CD8-positive, alpha-beta memory T cell (primary cell): Measurements from ENCODE around the gene CELF2. TPM values are rescaled to one million over a fixed set of nuclear protein-coding genes. Genes with fewer than 3 reads are reported as not detected.
A peak's percentile ranks its signal among the peaks of the same experiment; 100 is the strongest.

ENCODE experiments used
- CTCF ChIA-PET: fragments of 350-600 bp; sonication (Branson Sonifier 250); formaldehyde crosslinking; loops from one replicate; lab custom pipeline; 2021; ENCODE audit warnings: antibody characterized with exemption; lab: Charles Lee
- POLR2A ChIA-PET: fragments of 350-600 bp; sonication (Branson Sonifier 250); formaldehyde crosslinking; loops from one replicate; lab custom pipeline; 2021; ENCODE audit warnings: antibody characterized with exemption; lab: Charles Lee
- DNase-seq, 5 donors: peaks; one replicate each; pipeline versions ENCODE4 v3.0.0 to v3.0.0-alpha.2; 2020 to 2022; ENCODE audit warnings: mixed read lengths in 1 of 5
- H3K27ac ChIP-seq: one replicate; pipeline ENCODE4 v1.7.0; 2013; ENCODE audit warnings: low read depth, mild to moderate bottlenecking, low read length, moderate library complexity
- H3K27me3 ChIP-seq: 2 replicates; pipeline ENCODE4 v1.7.0; 2013; ENCODE audit warnings: low read length, mild to moderate bottlenecking; ENCODE audit not compliant: insufficient read depth, poor library complexity, severe bottlenecking
- H3K36me3 ChIP-seq: 2 replicates; pipeline ENCODE4 v1.7.0; 2013; ENCODE audit warnings: mild to moderate bottlenecking, low read length, moderate library complexity; ENCODE audit not compliant: insufficient read depth
- H3K4me1 ChIP-seq: 2 replicates; pipeline ENCODE4 v1.7.0; 2013; ENCODE audit warnings: mild to moderate bottlenecking, low read length, moderate library complexity; ENCODE audit not compliant: insufficient read depth
- H3K4me3 ChIP-seq: 2 replicates; pipeline ENCODE4 v1.7.0; 2013; ENCODE audit warnings: mild to moderate bottlenecking, low read length
- H3K9me3 ChIP-seq: 2 replicates; pipeline ENCODE4 v1.7.0; 2013; ENCODE audit warnings: mild to moderate bottlenecking, low read length
- H3K27ac Mint-ChIP-seq, 8 donors: one replicate each; pipeline ENCODE4 v1.8.0; 2020 to 2021; ENCODE audit warnings: mixed read lengths in 8 of 8, mild to moderate bottlenecking in 6 of 8, inconsistent platforms in 3 of 8, moderate library complexity in 3 of 8
- H3K27me3 Mint-ChIP-seq, 2 donors: one replicate each; pipeline ENCODE4 v1.8.0; 2020 to 2021; ENCODE audit warnings: mixed read lengths in 2 of 2, mild to moderate bottlenecking in 1 of 2, moderate library complexity in 1 of 2
- H3K36me3 Mint-ChIP-seq, 3 donors: one replicate each; pipeline ENCODE4 v1.8.0; 2020 to 2021; ENCODE audit warnings: mixed read lengths in 3 of 3, inconsistent platforms in 1 of 3, mild to moderate bottlenecking in 1 of 3
- H3K4me1 Mint-ChIP-seq, 3 donors: one replicate each; pipeline ENCODE4 v1.8.0; 2020 to 2021; ENCODE audit warnings: mixed read lengths in 3 of 3, inconsistent platforms in 1 of 3, mild to moderate bottlenecking in 1 of 3
- H3K4me3 Mint-ChIP-seq, 7 donors: one replicate each; pipeline ENCODE4 v1.8.0; 2020 to 2021; ENCODE audit warnings: mixed read lengths in 7 of 7, mild to moderate bottlenecking in 6 of 7, moderate library complexity in 4 of 7, inconsistent platforms in 2 of 7
- H3K9me3 Mint-ChIP-seq, 5 donors: one replicate each; pipeline ENCODE4 v1.8.0; 2020 to 2022; ENCODE audit warnings: mixed read lengths in 5 of 5, mild to moderate bottlenecking in 3 of 5, moderate library complexity in 2 of 5, inconsistent platforms in 1 of 5
- polyA plus RNA-seq: library from polyadenylated mRNA; unstranded; fragments of 300-500 nt; fragmentation: Illumina TruSeq; gene quantifications from one replicate; pipeline ENCODE4 v1.2.3, GENCODE V29; 2021
- total RNA-seq, 2 experiments: library from RNA; stranded (reverse); gene quantifications; one replicate each; pipeline ENCODE4 v1.2.3, GENCODE V29; 2021

Gene CELF2
- total and polyA plus RNA-seq, 3 experiments from 2014 or later, result 154 to 166 (median 155) TPM

GRCh38 chr10:11177926-11178471 lies 160.3 kb downstream of the CELF2 start:
- Histone ChIP-seq H3K27ac (peak overlapping the region; percentile 69), H3K4me3 (peak overlapping the region; percentile 42), H3K9me3 (no peaks in the 10 kb centered on the region), H3K27me3 (no peaks in the 10 kb centered on the region), H3K36me3 (peaks cover 25% of the 10 kb centered on the region), H3K4me1 (peaks cover 98% of the 10 kb centered on the region)
- H3K27me3 Mint-ChIP-seq, result no peaks in the 10 kb centered on the region
- CTCF ChIA-PET, result interaction anchor here (1.2 to 10.2 kb wide), 5 partner anchors 12 to 92 kb away, joined by 4 to 117 read pairs (median 5); no protein-coding TSS in a partner anchor
- POLR2A ChIA-PET, result interaction anchor here (1.1 to 9.7 kb wide), 9 partner anchors 9 to 64 kb away, joined by 3 to 116 read pairs (median 7); no protein-coding TSS in a partner anchor
- H3K9me3 Mint-ChIP-seq, result no peaks in the 10 kb centered on the region
- H3K4me3 Mint-ChIP-seq, result peak overlapping the region in 3 of 7 donors; percentile 69 to 89 (median 78)
- no peak for DNase-seq
- H3K36me3 Mint-ChIP-seq, result peaks cover 10 to 84% (median 37%) of the 10 kb centered on the region in 3 donors
- H3K4me1 Mint-ChIP-seq, result peaks cover 0 to 22% (median 0%) of the 10 kb centered on the region in 3 donors
- H3K27ac Mint-ChIP-seq, result peak overlapping the region in 1 of 8 donors; percentile 96

GRCh38 chr10:11178606-11179515 lies 161.2 kb downstream of the CELF2 start:
- peaks cover 16% of the 10 kb centered on the region for H3K36me3 ChIP-seq
- no peaks in the 10 kb centered on the region for H3K9me3 ChIP-seq
- Mint-ChIP-seq H3K27me3 (no peaks in the 10 kb centered on the region), H3K27ac (peak overlapping the region in 1 of 8 donors; percentile 96), H3K9me3 (no peaks in the 10 kb centered on the region), H3K4me3 (peak overlapping the region in 3 of 7 donors; percentile 69 to 89 (median 78)), H3K36me3 (peaks cover 10 to 81% (median 29%) of the 10 kb centered on the region in 3 donors), H3K4me1 (peaks cover 0 to 31% (median 0%) of the 10 kb centered on the region in 3 donors)
- POLR2A ChIA-PET, result interaction anchor here (0.5 to 9.7 kb wide), 12 partner anchors 9 to 138 kb away, joined by 3 to 116 read pairs (median 5); no protein-coding TSS in a partner anchor
- peak overlapping the region; percentile 42 for H3K4me3 ChIP-seq
- no peaks in the 10 kb centered on the region for H3K27me3 ChIP-seq
- peak; percentile 80 to 95 (median 89) for DNase-seq
- CTCF ChIA-PET, result interaction anchor here (0.9 to 10.2 kb wide), 6 partner anchors 13 to 91 kb away, joined by 3 to 117 read pairs (median 4); no protein-coding TSS in a partner anchor
- peak overlapping the region; percentile 69 for H3K27ac ChIP-seq
- peaks cover 96% of the 10 kb centered on the region for H3K4me1 ChIP-seq

GRCh38 chr10:11179516-11180105 lies 161.9 kb downstream of the CELF2 start:
- DNase-seq, result no peak
- Histone ChIP-seq H3K4me3 (peak overlapping the region; percentile 42), H3K9me3 (no peaks in the 10 kb centered on the region), H3K36me3 (peaks cover 11% of the 10 kb centered on the region), H3K27me3 (no peaks in the 10 kb centered on the region), H3K27ac (peak overlapping the region; percentile 69), H3K4me1 (peaks cover 88% of the 10 kb centered on the region)
- Mint-ChIP-seq H3K27me3 (no peaks in the 10 kb centered on the region), H3K36me3 (peaks cover 10 to 79% (median 26%) of the 10 kb centered on the region in 3 donors), H3K27ac (peak overlapping the region in 1 of 8 donors; percentile 96), H3K4me3 (peak overlapping the region in 3 of 7 donors; percentile 69 to 89 (median 78)), H3K9me3 (no peaks in the 10 kb centered on the region), H3K4me1 (peaks cover 0 to 38% (median 0%) of the 10 kb centered on the region in 3 donors)
- ChIA-PET POLR2A (interaction anchor here (0.8 to 9.7 kb wide), 7 partner anchors 10 to 47 kb away, joined by 3 to 116 read pairs (median 11); no protein-coding TSS in a partner anchor), CTCF (interaction anchor here (0.9 to 10.2 kb wide), 6 partner anchors 14 to 67 kb away, joined by 3 to 117 read pairs (median 4); no protein-coding TSS in a partner anchor)

- peak overlapping the region in 3 of 7 donors; percentile 69 to 89 (median 78) for H3K4me3 Mint-ChIP-seq
- peaks cover 0 to 5% (median 2%) of the 10 kb centered on the region in 5 donors for H3K9me3 Mint-ChIP-seq
- ChIA-PET POLR2A (interaction anchor here (0.7 to 9.7 kb wide), 3 partner anchors 11 to 30 kb away, joined by 3 to 116 read pairs (median 30); no protein-coding TSS in a partner anchor), CTCF (interaction anchor here (0.9 to 10.2 kb wide), 4 partner anchors 14 to 68 kb away, joined by 3 to 117 read pairs (median 20); no protein-coding TSS in a partner anchor)
- no peaks in the 10 kb centered on the region for H3K27me3 Mint-ChIP-seq
- H3K36me3 Mint-ChIP-seq, result peaks cover 10 to 79% (median 25%) of the 10 kb centered on the region in 3 donors
- Histone ChIP-seq H3K4me1 (peaks cover 82% of the 10 kb centered on the region), H3K9me3 (no peaks in the 10 kb centered on the region), H3K27me3 (no peaks in the 10 kb centered on the region), H3K36me3 (peaks cover 11% of the 10 kb centered on the region), H3K4me3 (peak overlapping the region; percentile 42), H3K27ac (peak overlapping the region; percentile 69)
- H3K4me1 Mint-ChIP-seq, result peaks cover 0 to 42% (median 0%) of the 10 kb centered on the region in 3 donors
- DNase-seq, result peak; percentile 58 to 83 (median 69)
- peak overlapping the region in 1 of 8 donors; percentile 96 for H3K27ac Mint-ChIP-seq
Observed at GRCh38 chr10:11180228-11180627, 162.6 kb downstream of the CELF2 start.

GRCh38 chr10:11181978-11182377 lies 164.3 kb downstream of the CELF2 start:
- no peaks in the 10 kb centered on the region for H3K27me3 Mint-ChIP-seq
- peaks cover 0 to 10% (median 7%) of the 10 kb centered on the region in 5 donors for H3K9me3 Mint-ChIP-seq
- DNase-seq, result no peak
- no peaks in the 10 kb centered on the region for H3K36me3 ChIP-seq
- H3K27ac ChIP-seq, result no peak overlapping the region
- H3K4me1 ChIP-seq, result peaks cover 78% of the 10 kb centered on the region
- H3K4me3 Mint-ChIP-seq, result peak overlapping the region in 6 of 7 donors; percentile 44 to 75 (median 70)
- H3K4me3 ChIP-seq, result no peak overlapping the region
- POLR2A ChIA-PET, result interaction anchor here (0.7 to 1.2 kb wide), 2 partner anchors 12 to 17 kb away, joined by 3 to 4 read pairs; no protein-coding TSS in a partner anchor
- no peaks in the 10 kb centered on the region for H3K9me3 ChIP-seq
- H3K36me3 Mint-ChIP-seq, result peaks cover 26 to 80% (median 36%) of the 10 kb centered on the region in 3 donors
- CTCF ChIA-PET, result interaction anchor here (1.1 to 10.2 kb wide), 2 partner anchors 11 to 16 kb away, joined by 3 to 117 read pairs; no protein-coding TSS in a partner anchor
- H3K4me1 Mint-ChIP-seq, result peaks cover 0 to 60% (median 0%) of the 10 kb centered on the region in 3 donors
- peak overlapping the region in 3 of 8 donors; percentile 34 to 93 (median 80) for H3K27ac Mint-ChIP-seq
- H3K27me3 ChIP-seq, result no peaks in the 10 kb centered on the region

GRCh38 chr10:11183015-11183414 lies 165.3 kb downstream of the CELF2 start:
- H3K9me3 Mint-ChIP-seq, result peaks cover 0 to 10% (median 7%) of the 10 kb centered on the region in 5 donors
- Histone ChIP-seq H3K27me3 (no peaks in the 10 kb centered on the region), H3K36me3 (no peaks in the 10 kb centered on the region), H3K27ac (no peak overlapping the region), H3K4me1 (peaks cover 77% of the 10 kb centered on the region), H3K4me3 (no peak overlapping the region), H3K9me3 (no peaks in the 10 kb centered on the region)
- no peak for DNase-seq
- POLR2A ChIA-PET, result interaction anchor here (1.5 kb wide), 1 partner anchor 19 kb away, joined by 3 read pairs; no protein-coding TSS in a partner anchor
- H3K27me3 Mint-ChIP-seq, result no peaks in the 10 kb centered on the region
- H3K4me3 Mint-ChIP-seq, result peak overlapping the region in 6 of 7 donors; percentile 44 to 75 (median 70)
- H3K4me1 Mint-ChIP-seq, result peaks cover 0 to 70% (median 0%) of the 10 kb centered on the region in 3 donors
- CTCF ChIA-PET, result interaction anchor here (0.7 to 10.2 kb wide), 4 partner anchors 12 to 69 kb away, joined by 3 to 117 read pairs (median 3); no protein-coding TSS in a partner anchor
- peak overlapping the region in 3 of 8 donors; percentile 70 to 93 (median 80) for H3K27ac Mint-ChIP-seq
- H3K36me3 Mint-ChIP-seq, result peaks cover 30 to 83% (median 39%) of the 10 kb centered on the region in 3 donors
